Ovary (tissue), 3 donors: Measurements from ENCODE around the gene GJB5.

Experiments used
- EP300 ChIP-seq: sonication (generic); formaldehyde crosslinking; IDR thresholded peaks from one replicate; pipeline ENCODE4 v1.6.1; 2017; ENCODE audit warnings: antibody characterized with exemption
- POLR2A ChIP-seq: fragments of 450-650 bp; IDR thresholded peaks from one replicate; pipeline ENCODE4 v1.6.1; 2017; ENCODE audit warnings: antibody characterized with exemption, mild to moderate bottlenecking, moderate library complexity
- TF ChIP-seq, protein P1 (sequence below), 3 donors: fragments of 450-650 bp in 2 of 3; fragments of 200-600 bp in 1 of 3; IDR thresholded peaks; one replicate each; pipeline versions ENCODE4 v1.5.1 to v1.8.0; 2016 to 2022; ENCODE audit warnings: antibody characterized with exemption in 3 of 3, mild to moderate bottlenecking in 1 of 3
- donor health status: DM: no; HTN: no; CAD: no.

GRCh38 chr1:34714386-34714785 lies 40.5 kb upstream of the GJB5 start:
- TF ChIP-seq POLR2A (no peak), EP300 (no peak)
- TF ChIP-seq, protein P1, sequence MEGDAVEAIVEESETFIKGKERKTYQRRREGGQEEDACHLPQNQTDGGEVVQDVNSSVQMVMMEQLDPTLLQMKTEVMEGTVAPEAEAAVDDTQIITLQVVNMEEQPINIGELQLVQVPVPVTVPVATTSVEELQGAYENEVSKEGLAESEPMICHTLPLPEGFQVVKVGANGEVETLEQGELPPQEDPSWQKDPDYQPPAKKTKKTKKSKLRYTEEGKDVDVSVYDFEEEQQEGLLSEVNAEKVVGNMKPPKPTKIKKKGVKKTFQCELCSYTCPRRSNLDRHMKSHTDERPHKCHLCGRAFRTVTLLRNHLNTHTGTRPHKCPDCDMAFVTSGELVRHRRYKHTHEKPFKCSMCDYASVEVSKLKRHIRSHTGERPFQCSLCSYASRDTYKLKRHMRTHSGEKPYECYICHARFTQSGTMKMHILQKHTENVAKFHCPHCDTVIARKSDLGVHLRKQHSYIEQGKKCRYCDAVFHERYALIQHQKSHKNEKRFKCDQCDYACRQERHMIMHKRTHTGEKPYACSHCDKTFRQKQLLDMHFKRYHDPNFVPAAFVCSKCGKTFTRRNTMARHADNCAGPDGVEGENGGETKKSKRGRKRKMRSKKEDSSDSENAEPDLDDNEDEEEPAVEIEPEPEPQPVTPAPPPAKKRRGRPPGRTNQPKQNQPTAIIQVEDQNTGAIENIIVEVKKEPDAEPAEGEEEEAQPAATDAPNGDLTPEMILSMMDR (IDR thresholded peaks at IDR 0.05), result no peak
